ENCODE results near the gene RALB.

The RALB gene

GRCh38 chr2:120285056-120285455, 32.4 kb downstream of the RALB start:
- no peak for TF ChIP-seq CTCF (conservative IDR thresholded peaks at IDR 0.05; ENCODE audit: control insufficient read depth, insufficient read depth, low read depth, low read length)
- DNase-seq (ENCODE audit: low read depth) = no peak
- H3K4me3 ChIP-seq (ENCODE audit: control insufficient read depth, low read depth, low read length) = no peak overlapping the region

GRCh38 chr2:120287183-120288015, 34.7 kb downstream of the RALB start:
- peak; percentile 94 for DNase-seq (ENCODE audit: low read depth)

GRCh38 chr2:120288016-120288373, 35.3 kb downstream of the RALB start:
- no peak overlapping the region for H3K4me3 ChIP-seq (ENCODE audit: control insufficient read depth, low read depth, low read length)
- no peak for TF ChIP-seq CTCF (conservative IDR thresholded peaks at IDR 0.05; ENCODE audit: control insufficient read depth, insufficient read depth, low read depth, low read length)
- no peak for DNase-seq (ENCODE audit: low read depth)

More at GRCh38 chr2:120287183-120288015, 34.7 kb downstream of the RALB start:
- H3K4me3 ChIP-seq (ENCODE audit: control insufficient read depth, low read depth, low read length) = no peak overlapping the region
- no peak for TF ChIP-seq CTCF (conservative IDR thresholded peaks at IDR 0.05; ENCODE audit: control insufficient read depth, insufficient read depth, low read depth, low read length)

- H3K4me3 ChIP-seq (ENCODE audit: control insufficient read depth, low read depth, low read length) = no peak overlapping the region
- TF ChIP-seq CTCF (conservative IDR thresholded peaks at IDR 0.05; ENCODE audit: control insufficient read depth, insufficient read depth, low read depth, low read length) = peak; percentile 21
- DNase-seq (ENCODE audit: low read depth) = peak; percentile 42
Observed at GRCh38 chr2:120289221-120289906, 36.7 kb downstream of the RALB start.

GRCh38 chr2:120290737-120291136, 38.1 kb downstream of the RALB start:
- DNase-seq (ENCODE audit: low read depth) = no peak
- no peak overlapping the region for H3K4me3 ChIP-seq (ENCODE audit: control insufficient read depth, low read depth, low read length)
- TF ChIP-seq CTCF (conservative IDR thresholded peaks at IDR 0.05; ENCODE audit: control insufficient read depth, insufficient read depth, low read depth, low read length) = no peak

GRCh38 chr2:120291401-120292311, 39.0 kb downstream of the RALB start:
- TF ChIP-seq CTCF (conservative IDR thresholded peaks at IDR 0.05; ENCODE audit: control insufficient read depth, insufficient read depth, low read depth, low read length) = no peak
- H3K4me3 ChIP-seq (ENCODE audit: control insufficient read depth, low read depth, low read length) = no peak overlapping the region
- no peak for DNase-seq (ENCODE audit: low read depth)
